ENCODE results near the gene SPECC1. TPM values are rescaled to one million over a fixed set of nuclear protein-coding genes. Genes with fewer than 3 reads are reported as not detected.

Gene SPECC1
- total and polyA plus RNA-seq, 9 of the 15 experiments (the other 6 are each of a cell fraction or from before 2014, with no cell fraction given) = 2.4 to 19.6 (median 14.7) TPM

DNA sequence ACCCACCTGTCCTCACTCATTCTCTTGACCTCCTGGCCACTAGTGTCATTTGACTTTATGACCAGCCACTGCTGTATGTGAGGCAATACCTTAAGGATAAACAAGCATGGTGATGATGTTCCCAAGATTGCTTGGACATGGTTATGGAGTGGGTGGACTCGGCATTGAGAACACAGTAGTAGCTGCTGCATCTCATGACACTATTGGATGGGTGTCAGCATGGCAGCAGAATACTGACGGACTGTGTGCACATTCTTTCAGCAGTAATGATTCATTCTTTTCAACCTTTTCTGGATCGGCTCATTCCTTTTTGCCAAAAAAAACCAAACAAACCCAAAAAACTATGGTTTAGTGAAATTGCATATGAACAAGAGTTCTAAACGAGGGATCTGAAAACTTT is 13.5 kb downstream of the SPECC1 start:
- H2AFZ ChIP-seq (ENCODE audit: low read depth, low read length) = no peak overlapping the region
- no peak overlapping the region for H3K4me3 ChIP-seq
- no peaks in the 10 kb centered on the region for H3K27me3 ChIP-seq (ENCODE audit: control insufficient read depth in 2 of 2, insufficient read depth in 2 of 2, low read length in 2 of 2)
- H3K9me1 ChIP-seq (ENCODE audit: control insufficient read depth, insufficient read depth, low read length) = no peaks in the 10 kb centered on the region
- FAIRE-seq (no peak), DNase-seq (ENCODE audit: extremely low read depth in 1 of 4, low spot score in 3 of 4) (no peak), ATAC-seq (no peak)
- H4K20me1 ChIP-seq (replicated peaks; ENCODE audit: control insufficient read depth, insufficient read depth, low read length) = no peaks in the 10 kb centered on the region
- intact Hi-C loops (cut with micrococcal nuclease) = no loop called here
- in situ Hi-C loops (cut with MboI) = no loop called here
- TF ChIP-seq CREBBP (IDR thresholded peaks at IDR 0.05; ENCODE audit: low read depth, low read length) = no peak
- TF ChIP-seq, protein P1, sequence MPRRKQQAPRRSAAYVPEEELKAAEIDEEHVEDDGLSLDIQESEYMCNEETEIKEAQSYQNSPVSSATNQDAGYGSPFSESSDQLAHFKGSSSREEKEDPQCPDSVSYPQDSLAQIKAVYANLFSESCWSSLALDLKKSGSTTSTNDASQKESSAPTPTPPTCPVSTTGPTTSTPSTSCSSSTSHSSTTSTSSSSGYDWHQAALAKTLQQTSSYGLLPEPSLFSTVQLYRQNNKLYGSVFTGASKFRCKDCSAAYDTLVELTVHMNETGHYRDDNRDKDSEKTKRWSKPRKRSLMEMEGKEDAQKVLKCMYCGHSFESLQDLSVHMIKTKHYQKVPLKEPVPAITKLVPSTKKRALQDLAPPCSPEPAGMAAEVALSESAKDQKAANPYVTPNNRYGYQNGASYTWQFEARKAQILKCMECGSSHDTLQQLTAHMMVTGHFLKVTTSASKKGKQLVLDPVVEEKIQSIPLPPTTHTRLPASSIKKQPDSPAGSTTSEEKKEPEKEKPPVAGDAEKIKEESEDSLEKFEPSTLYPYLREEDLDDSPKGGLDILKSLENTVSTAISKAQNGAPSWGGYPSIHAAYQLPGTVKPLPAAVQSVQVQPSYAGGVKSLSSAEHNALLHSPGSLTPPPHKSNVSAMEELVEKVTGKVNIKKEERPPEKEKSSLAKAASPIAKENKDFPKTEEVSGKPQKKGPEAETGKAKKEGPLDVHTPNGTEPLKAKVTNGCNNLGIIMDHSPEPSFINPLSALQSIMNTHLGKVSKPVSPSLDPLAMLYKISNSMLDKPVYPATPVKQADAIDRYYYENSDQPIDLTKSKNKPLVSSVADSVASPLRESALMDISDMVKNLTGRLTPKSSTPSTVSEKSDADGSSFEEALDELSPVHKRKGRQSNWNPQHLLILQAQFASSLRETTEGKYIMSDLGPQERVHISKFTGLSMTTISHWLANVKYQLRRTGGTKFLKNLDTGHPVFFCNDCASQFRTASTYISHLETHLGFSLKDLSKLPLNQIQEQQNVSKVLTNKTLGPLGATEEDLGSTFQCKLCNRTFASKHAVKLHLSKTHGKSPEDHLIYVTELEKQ (CRISPR knock-in tag; IDR thresholded peaks at IDR 0.05) = no peak
- TF ChIP-seq, protein P2, sequence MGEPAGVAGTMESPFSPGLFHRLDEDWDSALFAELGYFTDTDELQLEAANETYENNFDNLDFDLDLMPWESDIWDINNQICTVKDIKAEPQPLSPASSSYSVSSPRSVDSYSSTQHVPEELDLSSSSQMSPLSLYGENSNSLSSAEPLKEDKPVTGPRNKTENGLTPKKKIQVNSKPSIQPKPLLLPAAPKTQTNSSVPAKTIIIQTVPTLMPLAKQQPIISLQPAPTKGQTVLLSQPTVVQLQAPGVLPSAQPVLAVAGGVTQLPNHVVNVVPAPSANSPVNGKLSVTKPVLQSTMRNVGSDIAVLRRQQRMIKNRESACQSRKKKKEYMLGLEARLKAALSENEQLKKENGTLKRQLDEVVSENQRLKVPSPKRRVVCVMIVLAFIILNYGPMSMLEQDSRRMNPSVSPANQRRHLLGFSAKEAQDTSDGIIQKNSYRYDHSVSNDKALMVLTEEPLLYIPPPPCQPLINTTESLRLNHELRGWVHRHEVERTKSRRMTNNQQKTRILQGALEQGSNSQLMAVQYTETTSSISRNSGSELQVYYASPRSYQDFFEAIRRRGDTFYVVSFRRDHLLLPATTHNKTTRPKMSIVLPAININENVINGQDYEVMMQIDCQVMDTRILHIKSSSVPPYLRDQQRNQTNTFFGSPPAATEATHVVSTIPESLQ (CRISPR knock-in tag; IDR thresholded peaks at IDR 0.05) = no peak
- TF ChIP-seq ZFP1 (CRISPR knock-in tag; IDR thresholded peaks at IDR 0.05) = no peak
- TF ChIP-seq KDM5B (IDR thresholded peaks at IDR 0.05; ENCODE audit: insufficient replicate concordance, low read depth, low read length) = no peak
- TF ChIP-seq XRCC4 (IDR thresholded peaks at IDR 0.05; ENCODE audit: extremely low read depth, insufficient read depth, insufficient read length) = no peak
- ChIA-PET CTCF (ENCODE audit: low intra/inter-chr PET ratio) (no interaction called here), POLR2A (interaction anchor here (1.0 kb wide), 1 partner anchor 8 kb away, joined by 3 read pairs; no protein-coding TSS in a partner anchor)
- 49% methylated on average over 4 of the region's 4 CpGs for WGBS (ENCODE audit: insufficient coverage, low coverage, missing lambda C conversion rate)
- no peak overlapping the region for H3K4me2 ChIP-seq (ENCODE audit: insufficient read depth, low read length)
- H3K4me1 ChIP-seq (replicated peaks in 1 of 2; ENCODE audit: control insufficient read depth in 2 of 2, insufficient read depth in 2 of 2, low read length in 2 of 2) = no peaks in the 10 kb centered on the region
- H3K27ac ChIP-seq (ENCODE audit: extremely low read depth, low read depth, low read length) = no peak overlapping the region
- no TSS peak for BruUV-seq (replicated peaks)
- H3K36me3 ChIP-seq (ENCODE audit: control insufficient read depth, insufficient read depth, low read length) = peaks cover 6% of the 10 kb centered on the region; the same call in 1 of the 3 replicates
- H3K9me3 ChIP-seq (replicated peaks; ENCODE audit: control insufficient read depth, insufficient read depth, low read depth, low read length) = no peaks in the 10 kb centered on the region
- H3K79me2 ChIP-seq (ENCODE audit: control insufficient read depth, insufficient read depth, low read length) = no peaks in the 10 kb centered on the region
- no peak overlapping the region for H3K9ac ChIP-seq (ENCODE audit: insufficient read depth in 1 of 2, low read depth in 2 of 2, low read length in 2 of 2)
